GM18873 (cell line): Measurements from ENCODE around the gene AGER.

Source experiments
- ATAC-seq: cut with Tn5 transposase; IDR thresholded peaks from one replicate; pipeline ENCODE4 v1.9.1; 2021; ENCODE audit warnings: mild to moderate bottlenecking, moderate library complexity, moderate number of reproducible peaks; ENCODE audit not compliant: unreplicated experiment, low FRiP score

AGER gene

DNA sequence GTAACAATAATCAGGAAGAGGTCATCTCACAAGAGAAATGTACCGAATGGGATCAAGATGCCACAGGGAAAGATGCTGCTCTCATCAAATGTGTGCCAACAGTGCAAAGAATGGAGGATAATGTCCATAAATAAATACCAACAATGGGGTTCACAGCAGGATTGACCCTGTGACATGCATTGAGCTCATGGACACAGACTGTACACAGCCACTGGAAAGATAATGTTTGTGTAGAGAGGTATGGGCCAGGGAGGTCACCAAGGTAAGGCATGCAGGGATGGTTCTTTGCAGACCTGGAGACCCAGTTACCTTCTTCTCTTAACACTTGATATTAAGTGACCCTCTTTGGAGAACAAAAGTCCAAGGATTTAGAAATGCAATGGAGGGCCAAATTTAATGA, 9.6 kb downstream of the AGER start:
- no peak for ATAC-seq

- ATAC-seq = no peak
Observed at GRCh38 chr6:32173051-32173727, 10.9 kb downstream of the AGER start.

DNA sequence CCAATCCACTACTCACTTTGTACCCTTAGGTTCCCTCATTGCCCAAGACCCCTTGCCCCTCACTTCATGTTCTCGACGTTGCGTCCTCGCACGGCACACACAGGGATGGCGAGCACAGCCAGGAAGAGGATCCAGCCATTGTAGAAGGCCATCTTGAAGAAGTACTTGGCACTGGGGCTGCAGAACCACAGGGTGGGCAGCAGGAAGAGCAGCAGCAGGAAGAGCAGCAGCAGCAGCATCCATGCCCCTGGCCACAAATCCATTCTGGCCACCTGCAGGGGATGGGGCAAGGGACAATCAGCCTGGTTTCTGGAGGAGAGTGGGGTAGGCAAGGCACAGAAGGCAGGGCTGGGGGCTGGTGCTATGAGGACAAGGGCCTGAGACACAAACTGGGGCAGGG, 12.8 kb downstream of the AGER start:
- no peak for ATAC-seq

DNA sequence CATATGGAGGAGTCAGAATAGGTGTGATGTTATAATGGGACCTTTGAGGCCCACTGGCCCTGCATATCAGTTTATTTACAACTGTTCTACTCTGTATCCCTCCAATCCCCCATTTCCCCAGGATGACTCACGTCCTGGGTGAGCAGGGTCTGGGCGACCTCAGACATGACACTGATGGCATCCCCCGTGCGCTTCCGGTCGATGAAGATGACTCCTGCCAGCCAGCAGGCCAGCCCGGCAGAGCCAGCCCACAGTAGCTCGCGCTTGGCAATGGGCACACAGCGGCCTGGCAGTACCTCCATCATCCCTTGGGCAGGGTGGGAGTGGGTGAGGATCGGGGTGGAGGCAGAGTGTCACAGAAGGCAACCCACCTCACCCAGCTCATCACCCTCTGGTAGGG, 13.8 kb downstream of the AGER start:
- ATAC-seq = no peak

GRCh38 chr6:32168807-32169591, 15.1 kb downstream of the AGER start:
- ATAC-seq = no peak

GRCh38 chr6:32168350-32168749, 15.7 kb downstream of the AGER start:
- no peak for ATAC-seq

- no peak for ATAC-seq
Observed at GRCh38 chr6:32167761-32168262, 16.2 kb downstream of the AGER start.

DNA sequence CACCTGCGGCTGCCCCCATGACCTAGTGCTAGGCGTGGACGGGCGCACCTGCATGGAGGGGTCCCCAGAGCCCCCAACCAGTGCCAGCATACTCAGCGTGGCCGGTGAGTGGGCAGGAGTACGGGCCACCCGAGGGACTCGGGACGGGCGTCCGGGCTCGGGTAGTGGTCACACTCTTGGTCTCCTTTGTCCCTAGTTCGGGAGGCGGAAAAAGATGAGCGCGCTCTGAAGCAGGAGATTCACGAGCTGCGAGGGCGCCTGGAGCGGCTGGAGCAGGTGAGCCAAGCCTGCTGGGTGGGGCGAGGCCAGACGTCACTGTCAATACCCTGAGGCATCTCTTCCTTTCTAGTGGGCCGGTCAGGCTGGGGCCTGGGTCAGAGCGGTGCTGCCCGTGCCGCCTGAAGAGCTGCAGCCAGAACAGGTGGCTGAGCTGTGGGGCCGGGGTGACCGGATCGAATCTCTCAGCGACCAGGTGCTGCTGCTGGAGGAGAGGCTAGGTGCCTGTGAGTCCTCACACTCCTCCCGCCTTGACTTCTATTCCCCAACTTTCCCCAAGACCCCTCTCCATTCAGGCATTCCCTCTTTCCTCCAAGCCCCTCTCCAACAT, 16.8 kb downstream of the AGER start:
- no peak for ATAC-seq

GRCh38 chr6:32166411-32167061, 17.5 kb downstream of the AGER start:
- ATAC-seq = no peak

DNA sequence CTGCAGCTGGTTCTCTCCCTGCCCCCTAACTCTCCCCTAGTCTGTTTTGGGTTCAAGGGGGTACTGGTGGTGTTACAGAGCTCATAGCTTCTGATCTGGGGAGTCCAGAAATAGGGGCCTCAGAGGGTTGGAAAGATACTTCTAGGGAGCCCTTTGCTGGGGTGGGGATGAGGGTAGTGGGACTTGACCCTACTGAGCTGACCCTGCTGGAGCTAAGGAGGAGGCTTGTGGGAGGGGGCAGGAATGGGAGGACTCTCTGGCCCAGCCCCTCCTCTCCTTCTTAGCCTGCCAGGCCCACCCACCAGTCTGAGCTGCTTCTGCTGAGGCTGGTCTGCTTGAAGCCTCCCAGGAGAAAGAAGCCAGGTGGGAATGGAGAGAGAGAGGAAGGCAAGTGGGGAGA, 19.8 kb downstream of the AGER start, which contains the start of gene EGFL8:
EGFL8 (plus strand) TSS at position 301 of the 400 bp plus-strand sequence. CDS start 1,571 bp downstream, outside the sequence.
- no peak for ATAC-seq

DNA sequence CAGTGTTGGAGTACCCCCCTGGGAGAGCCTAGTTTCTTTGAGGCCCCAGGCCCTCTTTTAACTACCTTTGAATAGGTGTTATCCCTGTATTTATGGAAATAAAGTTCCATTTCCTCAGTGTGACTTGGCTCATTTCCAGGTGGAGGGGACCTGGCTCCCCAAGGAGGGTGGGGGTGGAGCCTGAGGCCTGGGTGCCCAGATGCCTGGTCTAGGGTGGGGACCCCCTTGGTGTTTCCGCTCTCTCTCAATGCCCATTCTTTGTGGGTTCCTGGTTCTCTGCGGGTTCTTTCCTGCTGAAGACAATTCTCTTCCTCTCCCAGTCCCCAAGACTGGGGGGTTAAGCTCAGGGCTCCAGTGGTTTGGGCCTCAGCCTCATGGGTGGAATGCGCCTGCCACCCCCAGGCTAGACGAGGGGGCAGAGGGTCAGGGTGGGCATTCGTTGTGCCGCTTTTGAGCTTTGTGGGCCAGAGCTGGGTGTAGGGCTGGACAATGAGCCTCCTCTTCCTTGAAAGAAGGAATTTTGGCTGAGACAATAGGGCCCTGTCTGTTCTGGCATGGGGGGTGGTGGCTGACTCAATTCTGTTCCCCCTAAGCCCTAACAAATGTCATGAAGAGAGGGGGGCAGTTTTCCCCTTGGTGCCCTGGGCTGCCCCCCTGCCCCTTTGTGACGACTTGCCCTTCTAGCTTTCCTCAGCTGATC, 20.3 kb downstream of the AGER start:
- ATAC-seq = no peak

- ATAC-seq = no peak
Observed at GRCh38 chr6:32158052-32158451, 26.0 kb downstream of the AGER start.

GRCh38 chr6:32156891-32157290, 27.2 kb downstream of the AGER start:
- no peak for ATAC-seq

GRCh38 chr6:32154514-32155161, 29.4 kb downstream of the AGER start:
- ATAC-seq = no peak

- no peak for ATAC-seq
Observed at GRCh38 chr6:32153564-32154513, 30.2 kb downstream of the AGER start, which contains the start of gene PPT2. TSS of gene PPT2 (plus strand) at chr6:32154141. CDS start at chr6:32154595, 454 bp downstream.

DNA sequence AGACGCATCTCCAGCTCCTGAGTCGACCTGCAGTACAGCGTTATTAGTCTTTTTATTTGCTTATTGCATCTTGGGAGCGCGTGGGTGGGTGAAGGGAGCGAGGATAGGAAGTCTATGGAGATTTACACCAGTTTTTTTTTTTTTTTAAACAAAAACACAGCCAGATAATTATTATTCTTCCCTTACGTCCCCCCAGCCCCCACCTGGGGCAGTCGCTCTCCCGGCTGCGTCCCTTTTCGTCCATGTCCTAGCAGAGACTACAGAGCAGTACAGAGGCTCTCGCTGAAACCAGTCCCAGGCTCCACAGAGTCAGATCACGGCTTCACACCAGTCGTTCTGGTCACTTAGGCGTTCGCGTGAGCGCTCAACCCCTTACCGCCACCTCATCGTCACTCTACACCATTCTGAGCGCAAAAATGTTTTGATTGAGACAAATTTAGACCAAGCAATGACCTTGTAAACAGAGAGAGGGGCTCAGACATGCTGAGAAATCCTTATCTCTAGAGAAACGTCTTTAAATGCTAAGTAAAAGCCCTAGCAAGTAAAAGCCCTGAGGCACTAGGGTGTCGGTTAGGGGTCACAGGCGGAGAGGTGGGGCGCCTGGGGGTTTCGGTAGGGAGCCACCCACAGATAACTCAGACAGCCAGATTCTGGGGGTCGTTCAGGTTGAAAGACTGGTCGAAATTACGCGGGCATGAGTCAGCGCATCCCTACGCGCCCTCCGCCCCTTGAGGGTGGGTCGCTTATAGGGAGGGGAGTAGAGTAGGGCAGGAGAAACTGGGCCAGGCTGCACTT, 31.1 kb downstream of the AGER start:
- no peak for ATAC-seq

DNA sequence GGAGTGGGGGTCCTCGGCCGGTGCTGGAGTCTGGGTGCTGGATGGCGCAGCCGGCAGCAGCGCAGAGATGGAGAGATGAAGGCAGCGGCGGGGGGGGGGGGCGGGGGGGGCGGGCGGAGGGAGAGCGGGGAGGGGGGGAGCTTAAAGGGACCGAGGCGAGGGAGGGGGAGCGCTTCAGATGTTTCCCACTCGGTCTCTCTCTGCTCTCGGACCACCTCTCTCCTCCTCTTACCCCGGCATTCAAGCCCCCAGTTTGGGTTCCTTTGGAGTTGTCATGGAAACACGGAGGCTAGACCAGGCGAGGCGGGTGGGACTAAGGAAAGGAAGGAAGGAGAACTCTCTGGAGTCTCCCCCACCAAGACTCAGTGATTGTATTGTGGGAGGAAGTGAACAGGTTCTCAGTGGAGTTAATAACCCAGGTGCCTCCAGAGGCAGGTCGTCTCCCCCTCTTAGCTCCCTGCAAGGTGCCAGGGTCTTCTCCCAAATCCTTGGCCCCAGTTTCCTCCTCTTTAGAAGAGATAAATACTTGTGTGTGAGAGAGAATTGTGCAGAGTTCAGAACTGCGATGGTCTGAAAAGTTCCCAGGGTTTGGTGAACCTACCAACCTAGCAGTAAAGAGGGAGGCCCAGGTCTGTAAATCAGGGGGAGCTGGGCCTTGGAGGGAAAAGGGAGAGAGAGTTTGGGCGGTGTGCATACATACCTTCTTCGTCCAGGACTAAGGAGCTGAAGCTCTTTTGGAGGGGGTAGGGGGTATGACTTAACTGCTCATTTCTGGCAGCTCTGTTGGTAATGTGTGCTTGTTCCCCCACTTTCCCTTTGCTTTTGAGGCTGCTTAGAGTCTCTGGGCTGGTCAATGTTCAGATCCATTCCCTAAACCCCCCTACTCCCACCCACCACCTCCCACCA, 31.9 kb downstream of the AGER start, which contains the start of gene PRRT1:
PRRT1 (minus strand) TSS at position 77 of the 906 bp plus-strand sequence. CDS start 112 bp downstream, outside the sequence.
- ATAC-seq = no peak
